NCI-H187 (cell line): ENCODE results near the gene NT5DC4.
A peak's percentile ranks its signal among the peaks of the same experiment; 100 is the strongest.

Experiments used
- DNase-seq, 2 experiments: peaks; one replicate each; lab custom pipeline; 2025; lab: John Stamatoyannopoulos, UW

The NT5DC4 gene

DNA sequence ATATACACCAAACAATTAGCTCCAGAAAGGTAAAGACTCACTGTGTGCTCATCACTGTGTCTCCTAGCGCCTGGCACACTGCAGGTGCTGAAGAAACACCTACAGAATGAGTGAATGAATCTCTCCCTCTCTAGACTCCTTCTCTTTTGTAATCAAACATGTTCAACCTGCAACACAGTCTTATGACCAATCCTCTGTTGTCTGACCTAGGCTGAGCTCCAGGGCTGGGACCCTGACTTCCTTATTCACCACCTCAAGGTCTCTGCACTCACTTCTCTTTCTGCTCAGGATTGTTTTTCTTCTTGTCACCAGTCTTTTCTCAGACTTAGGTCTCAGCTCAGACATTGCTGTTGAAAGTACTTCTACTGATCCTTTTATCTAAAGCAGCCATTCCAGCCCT is 33.7 kb downstream of the NT5DC4 start:
- DNase-seq = no peak

DNA sequence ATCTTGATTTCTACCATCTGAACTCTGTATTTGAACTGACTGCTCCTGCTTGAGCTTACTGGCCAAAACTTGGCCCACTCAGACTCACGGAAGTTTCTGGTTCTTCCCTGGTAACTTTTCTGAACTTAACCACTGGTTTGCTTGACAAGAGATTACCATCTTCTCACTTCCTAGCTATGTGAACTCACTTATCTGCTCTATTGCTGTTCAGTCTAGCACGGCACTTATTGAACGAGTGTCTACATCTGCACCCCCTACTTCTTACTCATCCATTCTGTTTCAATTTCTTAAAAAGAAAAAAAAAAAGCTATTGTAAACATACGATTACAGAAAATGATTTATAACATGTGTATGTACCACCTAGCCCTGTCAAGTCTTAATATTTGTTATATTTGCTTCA is 34.6 kb downstream of the NT5DC4 start:
- no peak for DNase-seq

DNA sequence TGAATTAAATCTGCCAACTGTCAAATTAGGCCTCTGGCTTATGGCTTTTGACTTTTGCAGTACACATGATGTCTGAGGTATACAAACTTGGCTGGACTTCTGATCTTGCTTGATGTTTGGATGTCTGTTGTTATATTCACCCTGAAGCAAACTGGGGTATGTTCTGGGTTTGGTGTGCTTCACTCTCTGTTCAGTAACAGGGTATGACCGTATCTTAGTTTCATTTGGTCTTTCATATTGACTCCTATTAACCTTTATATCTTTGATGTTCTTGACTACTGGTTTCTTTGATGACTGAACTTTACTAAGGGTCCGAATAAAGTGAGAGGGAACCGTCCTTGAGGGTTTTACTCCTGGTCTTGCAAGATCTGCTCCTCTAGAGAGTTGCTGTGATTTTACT is 35.4 kb downstream of the NT5DC4 start:
- no peak for DNase-seq

DNA sequence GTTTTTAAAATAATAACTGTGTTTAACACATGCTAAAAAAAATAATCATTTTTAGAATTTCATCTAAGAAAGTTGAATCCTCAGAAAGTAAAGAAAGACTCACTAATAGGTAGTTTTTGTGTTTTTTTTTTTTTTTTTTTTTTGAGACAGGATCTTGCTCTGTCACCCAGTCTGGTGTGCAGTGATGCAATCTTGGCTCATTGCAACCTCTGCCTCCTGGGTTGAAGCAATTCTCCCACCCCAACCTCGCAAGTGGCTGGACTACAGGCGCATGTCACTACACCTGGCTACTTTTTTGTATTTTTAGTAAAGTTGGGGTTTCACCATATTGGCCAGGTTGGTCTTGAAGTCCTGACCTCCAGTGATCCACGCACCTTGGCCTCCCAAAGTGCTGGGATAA is 36.4 kb downstream of the NT5DC4 start:
- no peak for DNase-seq

DNA sequence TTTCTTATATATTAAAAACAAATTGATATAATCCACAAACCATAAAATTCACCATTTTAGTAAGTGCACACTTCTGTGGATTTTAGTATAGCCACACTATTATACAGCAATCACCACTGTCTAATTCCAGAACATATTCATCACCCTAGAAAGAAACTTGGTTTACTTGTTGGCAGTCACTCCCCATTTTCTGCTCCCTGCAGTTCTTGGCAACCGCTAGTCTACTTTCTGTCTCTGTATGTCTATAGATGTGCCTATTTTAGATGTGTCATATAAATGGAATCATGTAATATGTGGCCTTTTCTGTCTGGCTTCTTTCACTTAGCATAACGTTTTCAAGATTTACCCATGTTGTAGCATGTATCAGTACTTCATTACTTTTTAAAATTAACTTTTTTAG is 37.9 kb downstream of the NT5DC4 start:
- no peak for DNase-seq

DNA sequence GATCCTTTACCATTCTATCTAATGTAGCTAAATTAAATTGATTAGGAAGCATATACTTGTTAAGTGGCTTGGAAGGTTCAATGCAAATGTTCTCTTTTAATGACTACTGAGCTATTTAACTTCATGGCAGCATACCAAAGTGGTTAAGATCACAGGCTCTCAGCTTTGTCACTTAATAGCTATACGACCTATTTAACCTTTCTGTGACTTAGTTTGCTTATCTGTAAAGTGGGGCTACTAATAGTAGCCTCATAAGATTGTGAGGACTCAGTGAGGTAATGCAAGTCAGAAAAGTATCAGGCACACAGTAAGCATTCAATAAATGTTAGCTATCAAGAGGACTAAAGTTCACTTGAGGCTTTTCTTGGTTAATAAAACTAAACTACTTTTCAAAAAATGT is 39.3 kb downstream of the NT5DC4 start:
- DNase-seq = no peak

DNA sequence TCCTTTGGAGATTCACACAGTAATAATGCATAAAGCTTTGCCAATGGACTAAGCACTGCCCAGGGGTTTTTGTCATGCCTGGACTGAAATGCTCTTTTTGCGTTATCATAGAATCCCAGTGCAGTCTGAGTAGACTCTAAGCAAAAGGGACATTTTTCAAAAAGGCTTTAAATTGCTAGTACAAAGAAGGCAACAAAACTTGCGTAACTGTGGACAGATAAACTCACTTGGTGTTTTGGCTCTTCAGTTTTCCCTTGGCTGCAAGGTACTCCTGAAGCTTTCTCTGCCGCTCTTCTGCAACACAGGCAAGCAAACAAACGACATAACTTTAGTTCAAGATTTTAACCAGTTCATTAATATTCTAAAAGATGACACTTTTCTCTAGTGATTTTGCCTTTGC is 41.5 kb downstream of the NT5DC4 start:
- no peak for DNase-seq

DNA sequence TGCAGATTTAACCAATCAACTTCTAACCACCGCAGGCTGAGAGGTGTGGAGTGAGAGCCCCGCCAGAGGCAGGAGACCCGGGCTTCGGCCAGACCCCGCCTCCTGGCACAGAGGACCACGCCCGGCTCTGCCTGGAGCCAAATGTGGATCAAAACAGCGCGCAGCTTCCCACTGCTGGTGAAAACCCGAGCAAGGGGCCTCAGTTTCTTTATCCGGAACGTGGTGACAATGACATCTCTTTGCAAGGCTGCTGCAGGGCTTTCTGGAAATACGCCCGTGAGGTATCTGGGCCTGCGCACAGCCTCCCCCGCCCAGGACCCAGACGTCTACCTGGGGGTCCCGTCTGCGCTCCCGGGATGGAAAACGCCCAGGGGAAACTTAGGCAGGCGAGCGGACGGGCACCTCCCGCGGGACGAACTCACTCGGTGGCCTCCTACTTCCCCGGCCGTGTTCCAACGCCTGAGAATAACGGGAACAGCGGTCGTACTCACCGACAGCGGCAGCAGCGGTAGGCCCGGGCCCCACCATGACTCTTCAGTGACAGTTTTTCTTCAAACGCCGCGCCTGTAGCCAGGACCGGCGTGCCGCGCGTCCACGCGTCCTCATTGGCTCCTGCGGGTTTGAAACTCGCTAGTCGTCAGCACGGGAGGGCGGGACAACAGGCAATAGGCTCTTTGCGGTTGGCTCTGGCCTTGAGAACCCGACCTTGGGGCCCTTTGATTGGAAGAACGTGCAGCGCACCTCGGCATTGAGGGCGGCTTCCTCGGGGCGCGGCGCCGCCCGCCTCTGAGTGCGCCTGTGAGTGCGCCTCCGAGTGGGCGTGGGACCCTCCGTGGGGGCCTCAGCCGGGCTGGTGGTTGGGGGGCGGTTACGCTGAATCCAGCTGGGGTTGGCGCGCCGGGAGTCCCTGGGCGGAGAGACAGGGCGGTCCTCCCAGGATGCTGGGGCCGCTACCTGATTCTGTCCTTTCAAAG is 43.5 kb downstream of the NT5DC4 start, which contains the start of gene CKAP2L:
TSS of gene CKAP2L (minus strand) at position 539 of the 974 bp plus-strand sequence. CDS start at position 528, 11 bp downstream.
- peak; percentile 42 to 91 for DNase-seq

DNA sequence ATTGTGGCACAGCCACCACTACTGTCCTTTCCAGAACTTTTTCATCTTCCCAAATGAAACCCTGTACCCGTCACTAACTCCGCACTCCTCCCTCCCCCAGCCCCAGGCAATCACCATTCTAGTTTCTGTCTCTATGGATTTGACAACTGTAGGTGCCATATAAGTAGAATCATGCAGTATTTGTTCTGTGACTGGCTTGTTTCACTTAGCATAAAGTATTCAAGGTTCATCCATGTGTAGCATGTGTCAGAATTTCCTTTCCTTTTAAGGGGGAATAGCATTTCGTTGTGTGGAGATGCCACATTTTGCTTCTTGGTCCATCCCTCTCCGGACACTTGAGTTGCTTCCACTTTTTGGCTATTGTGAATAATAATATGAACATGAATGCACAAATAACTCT is 44.4 kb downstream of the NT5DC4 start:
- DNase-seq = no peak

DNA sequence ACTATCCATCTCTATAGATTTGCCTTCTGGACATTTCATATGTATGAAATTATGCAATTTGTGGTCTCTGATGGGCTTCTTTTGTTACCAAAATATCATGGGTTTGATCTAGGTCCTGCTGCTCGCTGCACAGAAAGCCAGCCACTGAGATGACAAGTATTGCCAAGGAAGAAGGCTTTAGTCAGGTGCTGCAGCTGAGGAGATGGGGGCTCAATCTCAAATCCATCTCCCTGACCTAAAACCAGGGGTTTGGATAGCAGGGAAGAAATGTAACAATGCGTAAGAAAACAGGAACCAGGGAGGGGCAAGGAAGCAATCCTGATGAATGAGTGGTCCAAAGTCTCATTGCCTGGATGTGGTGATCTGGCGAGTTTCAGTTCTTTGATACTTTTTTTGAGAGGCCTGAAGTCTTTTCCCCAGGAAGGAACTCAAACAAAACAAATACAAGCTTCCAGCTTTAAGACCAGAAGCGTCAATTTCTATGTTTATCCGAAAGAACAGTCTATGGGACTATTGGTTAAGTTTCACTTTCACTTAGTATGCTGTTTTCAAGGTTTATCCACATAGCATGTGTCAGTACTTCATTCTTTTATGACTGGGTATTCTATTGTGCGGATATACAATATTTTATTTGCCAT is 47.0 kb downstream of the NT5DC4 start:
- DNase-seq = no peak

DNA sequence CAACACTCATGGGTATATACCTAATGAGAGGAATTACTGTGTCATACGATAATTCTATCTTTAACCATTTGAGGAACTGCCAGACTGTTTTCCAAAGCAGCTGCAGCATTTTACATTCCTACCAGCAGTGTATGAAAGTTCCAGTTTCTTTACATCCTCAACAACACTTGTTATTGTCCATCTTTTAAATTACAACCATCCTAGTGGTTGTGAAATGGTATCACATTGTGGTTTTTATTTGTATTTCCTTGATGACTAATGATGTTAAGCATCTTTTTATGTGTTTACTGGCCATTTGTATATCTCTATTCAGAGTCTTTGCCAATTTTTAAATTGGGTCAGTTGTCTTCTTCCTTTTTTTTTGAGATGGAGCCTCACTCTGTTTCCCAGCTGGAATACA is 47.6 kb downstream of the NT5DC4 start:
- DNase-seq = no peak

DNA sequence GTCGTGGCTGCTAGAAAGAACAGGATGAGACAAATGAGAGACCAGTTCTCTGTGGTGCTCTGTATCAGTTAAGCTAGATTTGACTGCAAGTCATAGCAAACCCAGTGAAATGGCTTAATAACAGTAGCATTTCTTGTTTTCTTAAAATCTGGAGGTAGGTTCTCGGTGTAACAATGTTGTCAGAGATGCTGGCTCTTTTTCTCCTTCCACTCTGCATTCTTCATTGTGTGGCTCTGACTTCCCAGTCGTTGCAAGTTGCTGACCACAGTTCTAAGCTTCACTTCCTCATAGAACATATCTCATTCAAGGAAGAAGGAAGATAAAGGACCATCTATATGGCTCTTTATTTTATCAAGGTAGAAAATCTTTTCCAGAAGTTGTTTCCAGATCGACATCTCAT is 51.5 kb downstream of the NT5DC4 start:
- DNase-seq = no peak

DNA sequence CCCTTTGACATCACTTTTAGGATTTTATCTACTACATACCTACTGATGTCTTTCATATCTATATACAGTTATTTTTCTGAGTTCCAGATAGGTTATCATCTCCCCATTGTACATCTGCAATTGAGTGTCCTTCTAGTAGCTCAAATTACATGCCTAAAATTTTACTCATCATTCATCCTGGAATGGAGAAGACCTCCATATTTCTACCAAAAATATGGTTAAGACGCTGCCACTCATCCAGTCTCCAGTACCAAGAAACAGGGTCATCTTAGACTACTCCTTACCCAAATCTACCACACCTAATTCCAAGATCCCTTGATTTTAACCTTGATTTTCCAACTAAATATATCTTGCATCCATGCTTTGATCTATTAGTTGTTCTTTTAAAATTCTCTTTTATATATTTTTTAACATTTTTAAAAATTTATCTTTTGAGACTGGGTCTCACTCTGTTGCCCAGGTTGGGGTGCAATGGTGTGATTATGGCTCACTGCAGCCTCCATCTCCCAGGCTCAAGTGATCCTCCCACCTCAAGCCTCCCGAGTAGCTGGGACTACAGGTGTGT is 52.2 kb downstream of the NT5DC4 start:
- no peak for DNase-seq

DNA sequence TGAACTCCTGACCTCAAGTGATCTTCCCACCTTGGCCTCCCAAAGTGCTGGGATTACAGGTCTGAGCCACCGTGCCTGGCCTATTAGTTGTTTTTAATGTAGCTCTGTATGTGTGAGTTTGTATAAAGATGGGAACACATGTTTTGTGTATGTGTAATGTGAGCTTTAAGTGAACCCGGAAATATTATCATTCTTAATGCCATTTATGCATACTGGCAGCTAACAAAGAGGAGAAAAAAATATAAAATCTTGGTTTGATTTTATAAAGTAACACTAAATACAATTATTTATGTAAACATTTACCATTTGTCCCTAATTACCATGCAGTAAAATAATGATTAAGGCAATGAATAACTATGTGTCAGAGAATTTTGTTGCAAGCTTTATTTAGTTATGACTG is 52.7 kb downstream of the NT5DC4 start:
- DNase-seq = no peak

DNA sequence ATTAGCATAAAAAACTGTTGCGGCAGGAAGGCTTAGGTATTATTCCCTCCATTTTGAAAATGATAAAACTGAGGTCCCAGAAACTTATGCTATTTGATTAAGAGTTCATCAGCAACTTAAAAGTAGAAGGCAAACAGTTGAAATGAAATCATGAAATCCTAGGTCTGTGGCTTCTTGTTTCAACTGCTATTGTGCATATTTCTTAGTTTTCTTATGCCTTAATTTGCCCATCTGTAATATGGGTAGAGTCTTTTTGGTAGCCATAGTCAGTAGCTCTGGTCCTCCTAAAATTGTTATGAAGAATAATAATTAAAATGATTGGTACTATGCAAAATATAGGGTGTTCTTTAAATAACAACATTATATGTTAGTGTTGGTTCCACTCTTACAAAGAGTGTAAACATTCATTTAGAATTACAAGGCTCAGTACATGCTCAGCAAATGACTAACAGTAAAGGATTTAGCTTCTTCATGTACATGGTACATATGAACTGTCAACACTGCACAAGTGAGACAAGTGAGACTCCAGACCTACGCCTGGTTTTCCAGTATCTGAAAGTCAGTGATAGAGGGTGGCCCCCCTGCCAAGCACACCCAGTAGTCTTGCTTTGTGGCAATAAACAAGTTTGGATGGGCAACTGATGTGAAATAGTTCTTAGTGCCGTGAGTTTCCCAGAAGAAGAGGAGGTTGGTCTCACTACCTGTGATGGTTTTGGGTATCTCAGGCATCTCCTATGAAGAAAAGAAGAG is 53.9 kb downstream of the NT5DC4 start:
- DNase-seq = no peak

DNA sequence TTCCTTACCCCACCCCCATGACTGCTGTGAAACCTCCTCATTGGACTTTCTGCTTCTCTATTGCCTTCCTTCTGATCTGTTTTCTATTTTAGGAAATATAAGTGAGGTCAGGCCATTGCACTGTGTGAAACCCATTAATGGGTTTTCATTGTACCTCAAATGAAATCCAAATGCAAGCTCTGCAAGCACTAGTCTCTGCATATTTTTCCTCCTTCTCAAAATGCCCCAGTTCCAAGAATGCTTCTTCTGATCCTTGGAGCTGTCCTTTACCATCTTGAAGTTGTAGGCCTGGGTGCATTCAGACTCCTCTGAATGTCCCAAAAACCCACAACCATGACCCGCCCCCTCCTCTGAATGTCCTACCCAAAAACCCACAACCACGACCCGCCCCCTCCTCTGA is 55.3 kb downstream of the NT5DC4 start:
- DNase-seq = no peak

DNA sequence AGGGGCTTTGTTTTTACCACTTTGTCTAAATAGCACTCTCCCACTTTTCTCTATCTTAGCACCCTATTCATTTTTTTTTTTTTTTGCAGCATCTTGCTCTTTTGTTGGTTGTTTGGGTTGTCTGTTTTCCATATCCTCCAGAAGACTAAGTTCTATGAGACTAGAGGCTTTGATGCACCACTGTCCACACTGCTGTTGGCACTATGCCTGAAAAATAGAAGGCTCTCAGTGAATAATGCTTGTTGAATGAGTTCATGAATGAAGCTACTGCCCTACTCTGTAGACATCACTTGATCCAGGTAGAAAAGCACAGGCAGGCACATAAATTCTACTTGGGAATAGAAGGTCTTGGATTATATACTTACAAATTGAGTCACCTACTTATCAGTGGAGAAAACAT is 56.2 kb downstream of the NT5DC4 start:
- DNase-seq = no peak

DNA sequence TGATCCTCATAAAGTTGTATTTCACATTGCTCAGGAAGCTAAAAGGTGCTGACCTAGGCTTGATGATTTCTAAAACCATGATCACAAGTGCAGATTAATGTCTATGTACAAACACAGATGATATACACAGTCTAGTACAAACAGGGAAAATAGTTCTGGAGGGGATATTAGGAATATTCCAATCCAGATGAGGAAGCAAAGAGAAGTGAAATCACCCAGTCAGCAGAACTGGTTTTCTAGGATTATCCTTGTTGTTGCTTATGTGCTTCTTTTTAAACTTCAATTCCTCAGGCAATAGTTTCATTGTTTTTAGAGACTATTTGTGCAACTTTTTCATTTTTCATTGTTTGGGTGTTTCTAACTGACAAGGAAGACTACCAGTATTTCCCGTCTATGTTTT is 58.8 kb downstream of the NT5DC4 start:
- DNase-seq = no peak

DNA sequence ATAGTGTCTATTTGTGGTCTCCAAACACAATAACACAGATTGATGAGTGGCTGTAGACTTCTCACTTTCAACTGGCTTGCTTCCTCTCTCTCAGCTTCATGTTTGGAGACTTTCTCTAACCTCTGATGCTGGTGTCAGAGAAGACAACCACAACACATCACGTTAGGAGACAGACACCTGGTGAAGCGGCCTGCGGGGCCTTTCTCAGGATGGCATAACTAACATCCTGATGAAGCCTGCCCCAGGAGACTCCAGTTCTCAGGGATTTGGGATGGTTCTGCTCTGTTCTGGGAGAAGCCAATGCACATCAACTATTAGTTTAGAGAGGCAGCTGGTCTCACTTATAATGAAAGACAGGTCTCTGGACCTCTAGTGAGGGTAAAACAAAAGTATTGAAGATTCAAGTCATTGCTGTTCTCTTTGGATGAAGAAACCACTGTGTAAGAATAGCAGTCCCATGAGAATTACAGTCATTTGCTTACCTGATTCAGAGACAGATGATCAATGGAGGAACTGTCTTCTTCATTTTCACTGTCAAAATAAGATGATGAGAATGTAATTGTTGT is 61.5 kb downstream of the NT5DC4 start:
- DNase-seq = no peak

DNA sequence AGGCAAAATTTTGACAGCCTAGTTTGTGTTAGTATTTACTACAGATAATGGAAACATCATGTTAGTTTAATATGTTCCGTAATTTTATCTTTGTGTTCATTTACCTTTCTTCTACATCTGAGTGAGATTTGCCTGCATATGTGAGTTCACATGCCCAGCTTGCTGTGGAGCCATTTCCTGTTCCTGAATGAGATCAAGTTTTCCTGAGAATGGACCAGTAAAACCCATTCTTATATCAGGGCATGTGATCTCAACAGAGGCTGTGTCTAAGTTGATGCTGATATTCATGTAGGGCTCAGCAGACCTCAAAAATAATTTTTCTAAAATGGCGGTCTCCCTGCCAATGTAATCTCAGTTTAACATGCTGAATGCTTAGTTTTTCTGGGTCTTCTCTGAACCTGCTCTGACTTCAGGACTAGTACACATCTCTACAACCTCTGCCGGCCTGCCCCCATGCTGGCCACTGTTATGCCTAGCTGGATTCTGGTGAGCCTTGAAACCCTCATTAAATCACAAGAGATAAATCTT is 62.4 kb downstream of the NT5DC4 start:
- DNase-seq = no peak
